NB4 (cell line): Measurements from ENCODE around the gene GTPBP3.

Experiments
- DNase-seq: peaks from one replicate; pipeline ENCODE4 v3.0.0; 2010; ENCODE audit warnings: low read depth
- H3K4me3 ChIP-seq: one replicate; pipeline ENCODE4 v1.5.1; 2011; ENCODE audit warnings: mild to moderate bottlenecking, low read depth, low read length, moderate library complexity
- CTCF ChIP-seq: IDR thresholded peaks from one replicate; pipeline ENCODE4 v1.5.1; 2012; ENCODE audit warnings: low read depth, low read length
- MYC ChIP-seq: IDR thresholded peaks from 2 replicates; pipeline ENCODE4 v1.6.1; 2011; ENCODE audit warnings: low read depth, low read length
- POLR2A ChIP-seq: IDR thresholded peaks from 2 replicates; pipeline ENCODE4 v1.6.1; 2011; ENCODE audit warnings: mild to moderate bottlenecking; ENCODE audit not compliant: insufficient read length; ENCODE audit errors: extremely low read depth
- TF ChIP-seq, protein P1 (sequence below): IDR thresholded peaks from 2 replicates; pipeline ENCODE4 v1.6.1; 2011; ENCODE audit warnings: low read depth, low read length

Gene GTPBP3

GRCh38 chr19:17340871-17341357 lies 3.6 kb downstream of the GTPBP3 start:
- no peak overlapping the region for H3K4me3 ChIP-seq
- TF ChIP-seq MYC (no peak), POLR2A (no peak)
- no peak for DNase-seq

GRCh38 chr19:17341386-17341785 lies 4.0 kb downstream of the GTPBP3 start:
- no peak for TF ChIP-seq MYC
- no peak for DNase-seq
- no peak overlapping the region for H3K4me3 ChIP-seq

DNA sequence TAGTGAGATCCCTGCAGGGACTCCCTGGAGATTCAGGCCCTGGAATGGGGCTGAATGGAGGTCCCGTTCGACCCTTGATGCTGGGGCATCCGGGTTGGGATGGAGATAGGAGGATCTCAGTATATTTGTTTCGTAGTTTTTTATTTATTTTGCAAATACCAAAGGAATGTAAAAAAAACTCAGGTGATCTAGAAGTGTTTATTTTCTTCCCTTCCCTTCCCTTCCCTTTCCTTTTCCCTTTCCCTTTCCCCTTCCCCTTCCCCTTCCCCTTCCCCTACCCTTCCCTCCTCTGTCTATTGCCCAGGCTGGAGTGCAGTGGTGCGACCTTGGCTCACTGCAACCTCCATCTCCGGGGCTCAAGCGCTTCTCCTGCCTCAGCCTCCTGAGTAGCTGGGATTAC lies 4.5 kb downstream of the GTPBP3 start:
- DNase-seq: no peak
- TF ChIP-seq MYC (no peak), POLR2A (no peak), CTCF (no peak)
- TF ChIP-seq, protein P1, sequence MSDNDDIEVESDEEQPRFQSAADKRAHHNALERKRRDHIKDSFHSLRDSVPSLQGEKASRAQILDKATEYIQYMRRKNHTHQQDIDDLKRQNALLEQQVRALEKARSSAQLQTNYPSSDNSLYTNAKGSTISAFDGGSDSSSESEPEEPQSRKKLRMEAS: no peak
- H3K4me3 ChIP-seq: no peak overlapping the region

DNA sequence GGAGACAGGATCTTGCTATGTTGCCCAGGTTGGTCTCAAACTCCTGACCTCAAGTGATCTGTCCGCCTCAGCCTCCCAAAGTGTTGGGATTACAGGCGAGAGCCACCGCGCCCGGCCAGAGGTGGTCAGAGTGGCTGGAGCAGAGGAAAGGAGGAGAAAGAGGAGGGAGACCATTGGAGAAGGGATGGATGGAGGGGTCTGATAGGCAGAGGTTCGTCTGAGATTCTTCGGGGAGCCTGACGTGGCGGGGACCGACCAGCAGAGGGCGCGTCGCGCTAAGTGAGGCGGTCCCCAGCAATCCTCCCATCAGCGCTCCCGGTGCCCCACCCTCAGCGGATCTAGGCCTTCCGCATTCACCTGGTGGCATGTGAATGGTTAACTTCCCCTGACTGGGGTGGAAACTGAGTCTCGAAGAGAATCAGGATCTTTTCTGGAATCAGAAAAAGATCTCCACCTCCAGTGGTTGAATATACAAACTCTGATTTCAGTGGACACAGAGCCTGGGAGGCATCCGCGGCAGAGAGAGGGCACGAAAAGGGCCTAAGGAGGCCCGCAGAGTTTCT lies 8.8 kb downstream of the GTPBP3 start:
- DNase-seq: peak; percentile 70
- no peak for TF ChIP-seq MYC
- TF ChIP-seq POLR2A: no peak
- TF ChIP-seq, protein P1: peak; percentile 12; the same call in 1 of the 2 replicates
- TF ChIP-seq CTCF: peak; percentile 82
- H3K4me3 ChIP-seq: no peak overlapping the region

GRCh38 chr19:17347361-17347760 lies 10.0 kb downstream of the GTPBP3 start:
- TF ChIP-seq MYC (no peak), POLR2A (no peak), CTCF (no peak)
- TF ChIP-seq, protein P1: no peak
- DNase-seq: no peak
- H3K4me3 ChIP-seq: no peak overlapping the region

GRCh38 chr19:17347877-17348276 lies 10.5 kb downstream of the GTPBP3 start:
- no peak for TF ChIP-seq POLR2A
- no peak for TF ChIP-seq MYC
- no peak for TF ChIP-seq CTCF
- TF ChIP-seq, protein P1: no peak
- H3K4me3 ChIP-seq: no peak overlapping the region
- no peak for DNase-seq

- TF ChIP-seq, protein P1: no peak
- TF ChIP-seq CTCF: no peak
- no peak for TF ChIP-seq POLR2A
- no peak for TF ChIP-seq MYC
- no peak overlapping the region for H3K4me3 ChIP-seq
- no peak for DNase-seq
These were observed 11.3 kb downstream of the GTPBP3 start for GRCh38 chr19:17348700-17349099.
